H1 (cell line): ENCODE data around the gene EHHADH. TPM values are rescaled to one million over a fixed set of nuclear protein-coding genes. Genes with fewer than 3 reads are reported as not detected.

Experiments used
- BACH1 ChIP-seq: IDR thresholded peaks from 2 replicates; pipeline ENCODE4 v1.6.1; 2012; ENCODE audit warnings: low read length, improper control_type of control experiment
- CBX5 ChIP-seq: fragments of 300-800, 300-1000 bp; sonication (generic); IDR thresholded peaks from 2 replicates; pipeline ENCODE4 v1.7.1; 2016; ENCODE audit warnings: antibody characterized with exemption, low read length, low read depth
- KDM4A ChIP-seq: IDR thresholded peaks from one replicate; pipeline ENCODE4 v1.7.1; 2012; ENCODE audit warnings: low read depth, mild to moderate bottlenecking, moderate library complexity, low read length, inconsistent platforms; ENCODE audit not compliant: severe bottlenecking
- KDM5A ChIP-seq: fragments of 200-600 bp; IDR thresholded peaks from 2 replicates; pipeline ENCODE4 v1.7.1; 2012; ENCODE audit warnings: mild to moderate bottlenecking, low read length, inconsistent platforms, mixed read lengths
- SIN3A ChIP-seq, 2 experiments: IDR thresholded peaks in 1 of 2; conservative IDR thresholded peaks in 1 of 2; 2 replicates each; pipeline ENCODE4 v1.6.1; 2011 to 2012; ENCODE audit warnings: low read length in 2 of 2, improper control_type of control experiment in 1 of 2, low read depth in 1 of 2, mild to moderate bottlenecking in 1 of 2
- polyA plus RNA-seq, 7 experiments: library from polyadenylated mRNA; depleted of rRNA in 3 of 7; stranded (reverse) in 5 of 7; unstranded in 2 of 7; fragments of >200 nt in 5 of 7; fragments of 200-250 nt in 2 of 7; gene quantifications; 1 replicate in 5 of 7; 2 replicates in 1 of 7; 4 replicates in 1 of 7; pipeline versions ENCODE4 v1.2.1 to v1.2.3, GENCODE V29; 2011 to 2013; ENCODE audit warnings: missing spikeins in 2 of 7, mixed read lengths in 2 of 7
- total RNA-seq: library from RNA; stranded (reverse); fragmentation: NEBNext Ultra II Directional; extraction: Animal tissue kit (Norgen Biotek cat#: 25700); gene quantifications from 2 replicates; pipeline ENCODE4 v1.2.1, GENCODE V29; 2021
- TF ChIP-seq, protein P1 (sequence below), 3 experiments: IDR thresholded peaks; 1 replicate in 2 of 3; 2 replicates in 1 of 3; pipeline versions ENCODE4 v1.5.1 to v1.6.1; 2011; ENCODE audit warnings: low read length in 3 of 3, mild to moderate bottlenecking in 3 of 3, inconsistent platforms in 2 of 3, low read depth in 1 of 3, moderate library complexity in 1 of 3; ENCODE audit not compliant: insufficient read depth in 1 of 3; ENCODE audit errors: control extremely low read depth in 1 of 3

Gene EHHADH
- total and polyA plus RNA-seq, 2 of the 8 experiments (the other 6 are each of a cell fraction or from before 2014, with no cell fraction given) = 1.4 to 3.5 TPM

DNA sequence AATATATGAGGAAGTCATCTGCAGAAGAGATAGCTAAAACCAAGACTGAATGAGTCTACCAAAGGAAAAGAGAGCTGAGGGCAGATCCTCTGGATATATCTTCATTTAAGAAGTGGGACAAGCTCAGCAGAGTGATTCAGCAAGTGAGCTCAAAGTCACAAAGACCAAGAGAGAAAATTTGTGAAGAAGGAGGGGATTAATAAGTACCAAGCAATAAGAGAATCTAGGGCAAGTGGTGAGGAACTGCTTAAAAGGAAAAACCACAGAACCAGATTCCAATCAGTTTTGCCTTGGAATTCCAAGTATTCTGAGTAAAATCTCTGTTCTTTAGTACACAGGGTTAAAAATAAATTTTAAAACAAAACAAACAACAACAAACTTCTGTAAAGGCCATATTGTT is 3.6 kb downstream of the EHHADH start (continued):
- TF ChIP-seq, protein P1, sequence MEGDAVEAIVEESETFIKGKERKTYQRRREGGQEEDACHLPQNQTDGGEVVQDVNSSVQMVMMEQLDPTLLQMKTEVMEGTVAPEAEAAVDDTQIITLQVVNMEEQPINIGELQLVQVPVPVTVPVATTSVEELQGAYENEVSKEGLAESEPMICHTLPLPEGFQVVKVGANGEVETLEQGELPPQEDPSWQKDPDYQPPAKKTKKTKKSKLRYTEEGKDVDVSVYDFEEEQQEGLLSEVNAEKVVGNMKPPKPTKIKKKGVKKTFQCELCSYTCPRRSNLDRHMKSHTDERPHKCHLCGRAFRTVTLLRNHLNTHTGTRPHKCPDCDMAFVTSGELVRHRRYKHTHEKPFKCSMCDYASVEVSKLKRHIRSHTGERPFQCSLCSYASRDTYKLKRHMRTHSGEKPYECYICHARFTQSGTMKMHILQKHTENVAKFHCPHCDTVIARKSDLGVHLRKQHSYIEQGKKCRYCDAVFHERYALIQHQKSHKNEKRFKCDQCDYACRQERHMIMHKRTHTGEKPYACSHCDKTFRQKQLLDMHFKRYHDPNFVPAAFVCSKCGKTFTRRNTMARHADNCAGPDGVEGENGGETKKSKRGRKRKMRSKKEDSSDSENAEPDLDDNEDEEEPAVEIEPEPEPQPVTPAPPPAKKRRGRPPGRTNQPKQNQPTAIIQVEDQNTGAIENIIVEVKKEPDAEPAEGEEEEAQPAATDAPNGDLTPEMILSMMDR (IDR thresholded peaks at IDR 0.05; ENCODE audit: control extremely low read depth in 1 of 3, insufficient read depth in 1 of 3, low read depth in 1 of 3, low read length in 3 of 3) = no peak
- TF ChIP-seq KDM4A = no peak
- no peak for TF ChIP-seq KDM5A
- no peak for TF ChIP-seq CBX5
- TF ChIP-seq BACH1 = no peak
- no peak for TF ChIP-seq SIN3A (conservative IDR thresholded peaks at IDR 0.05 in 1 of 2, IDR thresholded peaks at IDR 0.05 in 1 of 2; ENCODE audit: low read depth in 1 of 2, low read length in 2 of 2)
